Ovary (tissue), 9 donors: ENCODE measurements around the gene NXT2. TPM values are rescaled to one million over a fixed set of nuclear protein-coding genes. Genes with fewer than 3 reads are reported as not detected.
"Not testable (repeated sequence)": the region's sequence is repeated elsewhere in the genome, so short reads cannot be mapped to it uniquely, and the experiment has no call there.

Experiments
- DNase-seq, 5 donors: peaks; one replicate each; pipeline ENCODE4 v3.0.0-alpha.2; 2019 to 2020
- H3K27ac ChIP-seq, 2 donors: fragments of 200-600 bp; one replicate each; pipeline versions ENCODE4 v1.5.1 to v1.8.0; 2019 to 2022
- H3K27me3 ChIP-seq: fragments of 200-600 bp; one replicate; pipeline ENCODE4 v1.8.0; 2022
- H3K36me3 ChIP-seq: fragments of 200-600 bp; sonication (generic); one replicate; pipeline ENCODE4 v1.5.1; 2019
- H3K4me1 ChIP-seq: one replicate; pipeline ENCODE4 v1.8.1; 2013; ENCODE audit warnings: mild to moderate bottlenecking, moderate library complexity; ENCODE audit not compliant: insufficient read depth
- H3K4me3 ChIP-seq: fragments of 200-600 bp; sonication (generic); one replicate; pipeline ENCODE4 v1.5.1; 2017
- H3K9me3 ChIP-seq, 2 donors: fragments of 200-600 bp in 1 of 2; sonication (generic) in 1 of 2; one replicate each; pipeline versions ENCODE4 v1.5.1 to v1.8.1; 2013 to 2019; ENCODE audit warnings: mild to moderate bottlenecking in 1 of 2, moderate library complexity in 1 of 2
- EP300 ChIP-seq: sonication (generic); formaldehyde crosslinking; IDR thresholded peaks from one replicate; pipeline ENCODE4 v1.6.1; 2017; ENCODE audit warnings: antibody characterized with exemption
- POLR2A ChIP-seq: fragments of 450-650 bp; IDR thresholded peaks from one replicate; pipeline ENCODE4 v1.6.1; 2017; ENCODE audit warnings: antibody characterized with exemption, mild to moderate bottlenecking, moderate library complexity
- WGBS, 3 donors: extraction: QIAGEN DNeasy Blood & Tissue Kit in 1 of 3; methylation state at CpG; one replicate each; pipeline versions ENCODE4 v1.1.5 to v1.1.7; 2013 to 2017; 5-methylcytosine and 5-hydroxymethylcytosine counted together
- intact Hi-C, 4 donors: fragments of 100-400 bp; cut with DNase I; formaldehyde crosslinking; loops; one replicate each; pipeline versions ENCODE4 v1.11.0 to v1.15.1; 2022 to 2023
- polyA plus RNA-seq, 2 donors: library from polyadenylated mRNA; stranded (reverse); fragments of 200-250 nt in 1 of 2; fragments of 350-450 nt in 1 of 2; fragmentation: Illumina TruSeq in 1 of 2; extraction: RNeasy Lipid Tissue Mini Kit (QIAGEN cat#74804) in 1 of 2; gene quantifications; one replicate each; pipeline ENCODE4 v1.2.3, GENCODE V29; 2013 to 2014
- total RNA-seq, 7 donors: library from RNA; depleted of rRNA in 2 of 7; stranded (reverse); fragments of >200 nt in 2 of 7; fragmentation: NEBNext Ultra II Directional in 3 of 7; extraction: Animal tissue kit (Norgen Biotek cat#: 25700) in 3 of 7; gene quantifications; one replicate each; pipeline versions ENCODE4 v1.1.0 to v1.2.4, GENCODE V29; 2016 to 2023
- TF ChIP-seq, protein P1 (sequence below), 3 donors: fragments of 450-650 bp in 2 of 3; fragments of 200-600 bp in 1 of 3; IDR thresholded peaks; one replicate each; pipeline versions ENCODE4 v1.5.1 to v1.8.0; 2016 to 2022; ENCODE audit warnings: antibody characterized with exemption in 3 of 3, mild to moderate bottlenecking in 1 of 3
- donor health status: DM: no; HTN: no; CAD: no; lungs with moderate emphysema.
- donor health status: DM: no; HTN: no; CAD: no.
- donor health status: Bipolar disorder and iron deficiency.
- donor health status: DM: yes; HTN: yes; CAD: no.
- donor health status: DM: no; HTN: no; CAD: no.
- donor health status: DM: yes; HTN: yes; CAD: no.

NXT2 gene
- total and polyA plus RNA-seq, 9 donors: 4.1 to 8.0 (median 5.7) TPM

- Histone ChIP-seq H3K27ac (no peak overlapping the region), H3K9me3 (no peaks in the 10 kb centered on the region), H3K36me3 (no peaks in the 10 kb centered on the region), H3K4me1 (no peaks in the 10 kb centered on the region), H3K27me3 (no peaks in the 10 kb centered on the region), H3K4me3 (no peak overlapping the region)
- intact Hi-C loops: no loop called here
- 16 to 29% (median 18%) methylated on average over 1 of the region's 1 CpG for WGBS, 3 donors
- no peak for TF ChIP-seq EP300
- TF ChIP-seq, protein P1, sequence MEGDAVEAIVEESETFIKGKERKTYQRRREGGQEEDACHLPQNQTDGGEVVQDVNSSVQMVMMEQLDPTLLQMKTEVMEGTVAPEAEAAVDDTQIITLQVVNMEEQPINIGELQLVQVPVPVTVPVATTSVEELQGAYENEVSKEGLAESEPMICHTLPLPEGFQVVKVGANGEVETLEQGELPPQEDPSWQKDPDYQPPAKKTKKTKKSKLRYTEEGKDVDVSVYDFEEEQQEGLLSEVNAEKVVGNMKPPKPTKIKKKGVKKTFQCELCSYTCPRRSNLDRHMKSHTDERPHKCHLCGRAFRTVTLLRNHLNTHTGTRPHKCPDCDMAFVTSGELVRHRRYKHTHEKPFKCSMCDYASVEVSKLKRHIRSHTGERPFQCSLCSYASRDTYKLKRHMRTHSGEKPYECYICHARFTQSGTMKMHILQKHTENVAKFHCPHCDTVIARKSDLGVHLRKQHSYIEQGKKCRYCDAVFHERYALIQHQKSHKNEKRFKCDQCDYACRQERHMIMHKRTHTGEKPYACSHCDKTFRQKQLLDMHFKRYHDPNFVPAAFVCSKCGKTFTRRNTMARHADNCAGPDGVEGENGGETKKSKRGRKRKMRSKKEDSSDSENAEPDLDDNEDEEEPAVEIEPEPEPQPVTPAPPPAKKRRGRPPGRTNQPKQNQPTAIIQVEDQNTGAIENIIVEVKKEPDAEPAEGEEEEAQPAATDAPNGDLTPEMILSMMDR (IDR thresholded peaks at IDR 0.05): no peak
- no peak for TF ChIP-seq POLR2A
- no peak for DNase-seq
These were observed 17.2 kb downstream of the NXT2 start for GRCh38 chrX:109553862-109554261.

DNA sequence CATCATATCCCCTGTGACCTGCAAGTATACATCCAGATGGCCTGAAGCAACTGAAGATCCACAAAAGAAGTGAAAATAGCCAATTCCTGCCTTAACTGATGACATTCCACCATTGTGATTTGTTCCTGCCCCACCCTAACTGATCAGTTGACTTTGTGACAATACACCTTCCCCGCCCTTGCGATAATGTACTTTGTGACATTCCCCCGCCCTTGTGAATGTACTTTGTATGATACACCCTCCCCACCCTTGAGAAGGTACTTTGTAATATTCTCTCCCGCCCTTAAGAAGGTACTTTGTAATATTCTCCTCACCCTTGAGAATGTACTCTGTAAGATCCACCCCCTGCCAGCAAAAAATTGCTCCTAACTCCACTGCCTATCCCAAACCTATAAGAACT is 39.4 kb downstream of the NXT2 start:
- intact Hi-C loops, H3K4me3 ChIP-seq, H3K27me3 ChIP-seq, H3K9me3 ChIP-seq, H3K4me1 ChIP-seq, H3K27ac ChIP-seq, DNase-seq, H3K36me3 ChIP-seq: not testable (repeated sequence)
- WGBS, 3 donors: 69 to 81% (median 70%) methylated on average over 4 of the region's 4 CpGs

DNA sequence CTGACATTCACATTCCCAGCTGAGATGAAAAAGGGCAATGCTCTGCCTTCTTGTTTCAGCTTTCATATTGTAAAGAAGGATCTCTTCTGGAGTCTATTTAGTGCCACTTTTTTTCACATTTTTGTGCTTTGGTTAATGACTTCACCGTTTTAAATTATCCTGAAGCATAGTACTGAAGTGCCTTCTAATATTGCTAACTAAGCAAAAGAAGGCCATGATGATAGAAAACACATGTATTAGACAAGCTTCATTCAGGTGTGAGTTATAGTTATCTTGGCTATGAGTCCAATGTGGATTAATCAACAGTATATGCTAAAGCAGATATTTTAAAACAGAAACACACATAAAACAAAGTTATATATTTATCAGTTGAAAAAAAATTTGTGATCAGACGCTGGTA is 40.4 kb downstream of the NXT2 start:
- H3K4me1 ChIP-seq: no peaks in the 10 kb centered on the region
- no peak overlapping the region for H3K4me3 ChIP-seq
- intact Hi-C loops: no loop called here
- no peak overlapping the region for H3K27ac ChIP-seq
- no peak for DNase-seq
- WGBS, 3 donors: 55 to 69% (median 63%) methylated on average over 2 of the region's 2 CpGs
- TF ChIP-seq EP300: no peak
- TF ChIP-seq, protein P1 (IDR thresholded peaks at IDR 0.05): no peak
- TF ChIP-seq POLR2A: no peak
- no peaks in the 10 kb centered on the region for H3K36me3 ChIP-seq
- no peaks in the 10 kb centered on the region for H3K27me3 ChIP-seq
- no peaks in the 10 kb centered on the region for H3K9me3 ChIP-seq

DNA sequence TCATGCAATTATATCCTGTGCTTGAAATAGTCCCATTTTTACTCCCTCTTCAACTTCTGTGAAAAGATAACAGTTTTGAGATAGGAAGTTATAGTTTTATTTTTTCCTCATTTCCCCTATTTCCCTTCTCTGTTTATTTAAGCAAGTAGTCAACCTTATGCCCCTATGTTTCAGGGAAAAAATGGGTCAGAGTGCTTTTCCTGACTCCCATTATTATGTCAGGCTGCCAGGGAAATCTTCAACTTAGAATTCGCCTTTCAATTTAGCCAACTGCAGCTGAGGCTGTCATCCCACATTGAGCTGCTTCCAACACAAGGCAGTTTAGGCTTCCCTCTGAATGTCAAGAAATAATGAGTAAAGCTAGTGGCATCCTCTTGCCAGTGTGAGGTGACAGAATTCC is 42.3 kb downstream of the NXT2 start:
- intact Hi-C loops: no loop called here
- 50 to 76% (median 55%) methylated on average over 1 of the region's 1 CpG for WGBS, 3 donors
- no peaks in the 10 kb centered on the region for H3K9me3 ChIP-seq

GRCh38 chrX:109585488-109585887 is 48.8 kb downstream of the NXT2 start:
- DNase-seq: no peak
- H3K4me3 ChIP-seq: no peak overlapping the region
- no peak overlapping the region for H3K27ac ChIP-seq
- intact Hi-C loops: no loop called here
- no peak for TF ChIP-seq EP300
- no peak for TF ChIP-seq POLR2A
- TF ChIP-seq, protein P1 (IDR thresholded peaks at IDR 0.05): no peak
- no peaks in the 10 kb centered on the region for H3K9me3 ChIP-seq
- WGBS, 3 donors: 80 to 85% (median 81%) methylated on average over 7 of the region's 7 CpGs
- no peaks in the 10 kb centered on the region for H3K4me1 ChIP-seq
- H3K36me3 ChIP-seq: no peaks in the 10 kb centered on the region
- H3K27me3 ChIP-seq: no peaks in the 10 kb centered on the region

More for the DNA sequence above, 42.3 kb downstream of the NXT2 start:
- Histone ChIP-seq H3K27me3 (no peaks in the 10 kb centered on the region), H3K27ac (no peak overlapping the region), H3K4me3 (no peak overlapping the region), H3K4me1 (no peaks in the 10 kb centered on the region), H3K36me3 (no peaks in the 10 kb centered on the region)
- TF ChIP-seq, protein P1 (IDR thresholded peaks at IDR 0.05): no peak
- no peak for TF ChIP-seq POLR2A
- no peak for TF ChIP-seq EP300
- DNase-seq: no peak
